Progenitor cell of endocrine pancreas (in vitro differentiated cells): ENCODE results near the gene AP2A1. TPM values are rescaled to one million over a fixed set of nuclear protein-coding genes. Genes with fewer than 3 reads are reported as not detected.

Source experiments
- DNase-seq: peaks from one replicate; pipeline ENCODE4 v3.0.0; 2021; ENCODE audit warnings: low spot score; ENCODE audit not compliant: unreplicated experiment
- H3K27ac Mint-ChIP-seq: 2 replicates; pipeline ENCODE4 v1.8.0; 2021; ENCODE audit warnings: mild to moderate bottlenecking, moderate library complexity, mixed read lengths
- H3K27me3 Mint-ChIP-seq: 2 replicates; pipeline ENCODE4 v1.8.0; 2021; ENCODE audit warnings: mixed read lengths
- H3K36me3 Mint-ChIP-seq: 2 replicates; pipeline ENCODE4 v1.8.0; 2022; ENCODE audit warnings: mixed read lengths; ENCODE audit not compliant: insufficient read depth
- H3K4me1 Mint-ChIP-seq: 2 replicates; pipeline ENCODE4 v1.8.0; 2021; ENCODE audit warnings: low read depth, mixed read lengths
- H3K4me3 Mint-ChIP-seq: 2 replicates; pipeline ENCODE4 v1.8.0; 2021; ENCODE audit warnings: low read depth, mild to moderate bottlenecking, moderate library complexity, mixed read lengths
- H3K9me3 Mint-ChIP-seq: 2 replicates; pipeline ENCODE4 v1.8.0; 2021; ENCODE audit warnings: low read depth, mixed read lengths
- microRNA-seq: library from miRNA; unstranded; fragments of <30 nt; microRNA quantifications from one replicate; pipeline ENCODE4 v1.1.0, GENCODE V29; 2020; ENCODE audit warnings: borderline number of aligned reads; ENCODE audit not compliant: unreplicated experiment
- total RNA-seq: library from RNA; stranded (reverse); gene quantifications from 2 replicates; pipeline ENCODE4 v1.2.1, GENCODE V29; 2021
- TF ChIP-seq, protein P1 (sequence below): fragments of 200-600 bp; sonication (generic); IDR thresholded peaks from one replicate; pipeline ENCODE4 v1.5.0; 2021; ENCODE audit warnings: antibody characterized with exemption, mild to moderate bottlenecking; ENCODE audit not compliant: unreplicated experiment

The AP2A1 gene
- total RNA-seq, 1 donor from 2014 or later, result 76.3 TPM

DNA sequence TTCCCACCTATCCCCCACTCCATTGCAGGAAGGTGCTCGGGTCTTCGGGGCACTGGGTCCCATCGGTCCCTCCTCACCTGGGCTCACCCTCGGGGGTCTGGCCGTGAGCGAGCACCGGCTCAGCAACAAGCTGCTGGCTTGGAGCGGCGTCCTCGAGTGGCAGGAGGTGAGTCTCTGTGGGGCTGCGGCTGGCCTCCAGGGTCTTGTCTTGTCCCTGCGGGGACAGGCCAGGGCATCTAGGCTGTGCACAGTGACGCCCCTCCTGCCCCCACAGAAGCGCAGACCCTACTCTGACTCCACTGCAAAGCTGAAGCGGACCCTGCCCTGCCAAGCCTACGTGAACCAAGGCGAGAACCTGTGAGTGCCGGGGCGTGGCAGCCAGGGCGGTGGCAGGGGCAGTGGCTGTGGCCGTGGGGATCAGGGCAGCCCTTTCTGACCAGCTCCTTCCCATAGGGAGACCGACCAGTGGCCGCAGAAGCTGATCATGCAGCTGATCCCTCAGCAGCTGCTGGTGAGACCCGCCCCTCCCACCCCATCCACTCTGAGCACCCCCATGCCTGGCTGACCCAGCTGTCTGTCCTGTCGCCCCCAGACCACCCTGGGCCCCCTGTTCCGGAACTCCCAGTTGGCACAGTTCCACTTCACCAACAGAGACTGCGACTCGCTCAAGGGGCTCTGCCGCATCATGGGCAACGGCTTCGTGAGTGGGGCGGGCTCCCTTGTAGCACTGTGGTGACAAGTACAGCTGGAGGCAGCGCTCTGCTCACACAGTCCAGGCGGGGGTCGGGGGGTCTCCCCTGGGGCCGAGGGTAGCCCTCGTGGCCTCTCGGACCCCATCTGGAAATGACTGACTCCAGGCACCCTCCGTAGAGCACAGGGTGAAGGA, 87.8 kb downstream of the AP2A1 start:
- TF ChIP-seq, protein P1, sequence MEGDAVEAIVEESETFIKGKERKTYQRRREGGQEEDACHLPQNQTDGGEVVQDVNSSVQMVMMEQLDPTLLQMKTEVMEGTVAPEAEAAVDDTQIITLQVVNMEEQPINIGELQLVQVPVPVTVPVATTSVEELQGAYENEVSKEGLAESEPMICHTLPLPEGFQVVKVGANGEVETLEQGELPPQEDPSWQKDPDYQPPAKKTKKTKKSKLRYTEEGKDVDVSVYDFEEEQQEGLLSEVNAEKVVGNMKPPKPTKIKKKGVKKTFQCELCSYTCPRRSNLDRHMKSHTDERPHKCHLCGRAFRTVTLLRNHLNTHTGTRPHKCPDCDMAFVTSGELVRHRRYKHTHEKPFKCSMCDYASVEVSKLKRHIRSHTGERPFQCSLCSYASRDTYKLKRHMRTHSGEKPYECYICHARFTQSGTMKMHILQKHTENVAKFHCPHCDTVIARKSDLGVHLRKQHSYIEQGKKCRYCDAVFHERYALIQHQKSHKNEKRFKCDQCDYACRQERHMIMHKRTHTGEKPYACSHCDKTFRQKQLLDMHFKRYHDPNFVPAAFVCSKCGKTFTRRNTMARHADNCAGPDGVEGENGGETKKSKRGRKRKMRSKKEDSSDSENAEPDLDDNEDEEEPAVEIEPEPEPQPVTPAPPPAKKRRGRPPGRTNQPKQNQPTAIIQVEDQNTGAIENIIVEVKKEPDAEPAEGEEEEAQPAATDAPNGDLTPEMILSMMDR, result no peak
- H3K9me3 Mint-ChIP-seq, result peaks cover 3% of the 10 kb centered on the region
- H3K36me3 Mint-ChIP-seq, result peaks cover 14% of the 10 kb centered on the region
- peaks cover 20% of the 10 kb centered on the region for H3K4me1 Mint-ChIP-seq
- H3K27ac Mint-ChIP-seq, result no peak overlapping the region
- DNase-seq, result no peak
- H3K4me3 Mint-ChIP-seq, result no peak overlapping the region
- H3K27me3 Mint-ChIP-seq, result no peaks in the 10 kb centered on the region

DNA sequence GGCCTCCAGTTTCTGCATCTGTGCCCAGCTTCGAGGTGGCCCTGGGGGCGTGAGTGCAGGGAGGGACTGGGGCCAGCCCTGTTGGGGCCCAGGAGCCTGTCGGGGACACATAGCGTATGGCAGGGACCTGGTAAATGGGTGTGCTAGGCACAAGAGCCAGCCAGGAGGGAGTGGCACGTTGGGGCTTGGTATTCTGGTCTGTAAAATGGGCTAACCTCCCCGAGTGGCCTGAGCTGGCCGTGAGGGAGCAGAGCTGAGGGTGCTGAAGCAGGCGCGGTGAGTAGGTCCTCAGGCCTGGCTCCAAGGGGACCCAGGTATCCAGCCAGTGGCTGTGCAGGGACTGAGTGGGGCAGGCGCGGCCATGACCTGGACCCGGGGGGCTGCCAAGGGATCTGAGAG, 88.5 kb downstream of the AP2A1 start:
- peaks cover 8% of the 10 kb centered on the region for H3K36me3 Mint-ChIP-seq
- no peak for DNase-seq
- TF ChIP-seq, protein P1, result no peak
- H3K4me1 Mint-ChIP-seq, result peaks cover 15% of the 10 kb centered on the region
- H3K27me3 Mint-ChIP-seq, result no peaks in the 10 kb centered on the region
- no peaks in the 10 kb centered on the region for H3K9me3 Mint-ChIP-seq
- no peak overlapping the region for H3K4me3 Mint-ChIP-seq
- H3K27ac Mint-ChIP-seq, result peak overlapping the region; percentile 77

DNA sequence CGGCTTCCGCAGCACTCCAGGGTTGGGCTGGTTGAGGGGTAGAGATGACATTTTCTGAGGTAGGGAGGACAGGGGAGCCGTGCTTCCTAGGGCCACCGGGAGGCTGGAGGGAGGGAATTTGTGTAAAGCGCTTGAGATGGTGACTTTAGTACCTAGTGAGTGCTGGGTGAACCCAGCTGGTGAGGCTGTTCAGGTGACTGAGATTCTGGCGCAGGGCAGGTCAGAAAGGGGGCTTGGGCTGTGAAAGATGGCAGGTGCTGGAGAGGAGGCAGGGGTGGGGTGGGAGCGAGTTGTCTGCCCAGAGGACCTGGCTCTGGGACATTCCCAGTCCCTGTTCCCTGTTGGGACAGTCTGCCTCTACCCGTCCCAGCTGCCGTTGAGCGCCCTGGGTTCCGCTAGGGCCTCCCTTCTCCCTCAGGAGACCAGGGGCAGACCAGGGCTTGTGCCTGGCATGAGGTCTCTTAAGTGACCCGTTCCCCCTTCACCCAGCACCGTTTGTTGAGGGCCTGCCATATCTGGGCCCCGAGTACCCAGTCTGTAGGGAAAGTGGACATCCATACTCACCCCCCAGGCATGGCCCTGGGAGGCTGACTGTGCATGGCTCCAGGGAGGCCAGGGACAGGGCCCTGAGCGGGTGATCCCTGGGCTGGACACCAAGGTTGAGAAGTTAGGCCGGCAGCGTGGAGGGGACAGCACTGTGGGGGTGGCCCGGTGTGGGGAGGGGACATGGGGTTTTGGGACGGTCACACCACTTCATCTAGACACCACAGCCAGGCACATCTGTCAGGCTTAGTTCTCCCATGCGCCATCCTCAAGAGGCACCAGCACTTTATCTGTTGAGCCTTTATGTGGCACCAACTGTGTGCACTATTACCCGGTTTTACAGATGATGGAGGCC, 89.1 kb downstream of the AP2A1 start:
- Mint-ChIP-seq H3K4me1 (peaks cover 15% of the 10 kb centered on the region), H3K9me3 (no peaks in the 10 kb centered on the region), H3K4me3 (no peak overlapping the region), H3K27ac (peak overlapping the region; percentile 29), H3K36me3 (peaks cover 12% of the 10 kb centered on the region), H3K27me3 (no peaks in the 10 kb centered on the region)
- DNase-seq, result no peak
- TF ChIP-seq, protein P1, result no peak

DNA sequence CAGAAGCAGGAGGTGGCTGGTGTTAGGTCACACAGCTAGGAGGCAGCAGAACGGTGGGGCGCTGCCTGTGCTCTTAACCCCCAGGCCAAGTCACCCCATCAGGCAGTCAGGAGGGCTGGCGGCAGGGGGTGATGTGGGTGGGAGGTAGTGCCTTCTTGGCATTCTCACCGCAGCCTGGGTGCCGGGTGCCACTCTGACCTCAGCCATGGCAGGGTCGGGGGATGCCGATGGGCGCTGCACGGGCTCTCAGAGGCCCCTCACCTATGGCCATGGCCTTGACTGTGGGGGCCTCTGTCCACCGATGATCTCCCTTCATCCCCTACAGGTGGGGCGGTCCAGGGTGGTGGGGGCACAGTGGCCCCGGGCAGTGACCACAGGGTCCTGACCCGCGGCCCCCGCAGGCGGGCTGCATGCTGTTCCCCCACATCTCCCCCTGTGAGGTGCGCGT, 89.8 kb downstream of the AP2A1 start:
- no peak overlapping the region for H3K4me3 Mint-ChIP-seq
- no peak overlapping the region for H3K27ac Mint-ChIP-seq
- no peak for DNase-seq
- no peaks in the 10 kb centered on the region for H3K27me3 Mint-ChIP-seq
- no peaks in the 10 kb centered on the region for H3K9me3 Mint-ChIP-seq
- peaks cover 13% of the 10 kb centered on the region for H3K36me3 Mint-ChIP-seq
- TF ChIP-seq, protein P1, result no peak
- peaks cover 15% of the 10 kb centered on the region for H3K4me1 Mint-ChIP-seq

Small RNA genes lying within 50 kb of the gene (microRNA-seq; reads per million reads assigned to microRNA genes)
- gene MIR4749, result 15.5 reads per million, percentile 26 among the genes with 10 or more reads in this experiment
- 4.2 reads per million for gene MIR6799
- 4.8 reads per million for gene MIR6800

Other genes starting within 250 kb of the AP2A1 start
- 43.4 and 58.0 TPM in 2 replicates for gene RCN3, start 239.0 kb upstream of the AP2A1 start, total RNA-seq
- 75.0 and 82.1 TPM in 2 replicates for gene NOSIP, start 186.4 kb upstream of the AP2A1 start, total RNA-seq
- 6.8 and 8.3 TPM in 2 replicates for gene PRRG2, start 185.7 kb upstream of the AP2A1 start, total RNA-seq
- gene PRR12, start 175.8 kb upstream of the AP2A1 start, total RNA-seq, result 61.2 and 64.5 TPM in 2 replicates
- 2.6 and 3.9 TPM in 2 replicates for gene RRAS, start 126.9 kb upstream of the AP2A1 start, total RNA-seq
- 83.2 and 90.7 TPM in 2 replicates for gene SCAF1, start 124.8 kb upstream of the AP2A1 start, total RNA-seq
- 103 and 110 TPM in 2 replicates for gene IRF3, start 101.1 kb upstream of the AP2A1 start, total RNA-seq
- gene BCL2L12, start 101.1 kb upstream of the AP2A1 start, total RNA-seq, result 58.5 and 59.0 TPM in 2 replicates
- gene PRMT1, start 89.7 kb upstream of the AP2A1 start, total RNA-seq, result 299 and 306 TPM in 2 replicates
- 7.7 TPM in 2 replicates for gene ADM5, start 77.4 kb upstream of the AP2A1 start, total RNA-seq
- 49.9 and 53.1 TPM in 2 replicates for gene CPT1C, start 75.9 kb upstream of the AP2A1 start, total RNA-seq
- not detected in 2 replicates for gene TSKS, start 3.7 kb upstream of the AP2A1 start, total RNA-seq
- gene FUZ, start 46.3 kb downstream of the AP2A1 start, total RNA-seq, result 37.8 and 40.0 TPM in 2 replicates
- 136 and 141 TPM in 2 replicates for gene MED25, start 51.3 kb downstream of the AP2A1 start, total RNA-seq
- 518 and 564 TPM in 2 replicates for gene PTOV1, start 84.2 kb downstream of the AP2A1 start, total RNA-seq
- 137 and 144 TPM in 2 replicates for gene PNKP, start 100.6 kb downstream of the AP2A1 start, total RNA-seq
- 41.5 and 48.8 TPM in 2 replicates for gene AKT1S1, start 110.4 kb downstream of the AP2A1 start, total RNA-seq
- gene TBC1D17, start 110.7 kb downstream of the AP2A1 start, total RNA-seq, result 44.6 and 45.4 TPM in 2 replicates
- 0.24 and 0.40 TPM in 2 replicates for gene IL4I1, start 129.9 kb downstream of the AP2A1 start, total RNA-seq
- gene ATF5, start 162.2 kb downstream of the AP2A1 start, total RNA-seq, result 14.5 and 15.9 TPM in 2 replicates
- gene NUP62, start 162.5 kb downstream of the AP2A1 start, total RNA-seq, result 80.8 and 85.9 TPM in 2 replicates
- not detected in 2 replicates for gene SIGLEC11, start 194.2 kb downstream of the AP2A1 start, total RNA-seq